Activated CD4-positive, alpha-beta T cell treated with anti-CD3 and anti-CD28 coated beads, Interleukin-2, amount 50 U/mL, for 1 hour (primary cell): ENCODE data around the gene PLXNA3.
"Not testable (repeated sequence)": the region's sequence is repeated elsewhere in the genome, so short reads cannot be mapped to it uniquely, and the experiment has no call there.

Source experiments
- DNase-seq: peaks from one replicate; pipeline ENCODE4 v3.0.0-alpha.2; 2020

PLXNA3 gene

GRCh38 chrX:154482786-154483185, 24.7 kb downstream of the PLXNA3 start:
- no peak for DNase-seq

GRCh38 chrX:154483325-154483724, 25.2 kb downstream of the PLXNA3 start:
- DNase-seq = no peak

GRCh38 chrX:154484255-154485149, 26.4 kb downstream of the PLXNA3 start:
- no peak for DNase-seq

- no peak for DNase-seq
These were observed 27.3 kb downstream of the PLXNA3 start for GRCh38 chrX:154485150-154486051.

- no peak for DNase-seq
These were observed 27.9 kb downstream of the PLXNA3 start for GRCh38 chrX:154486052-154486395.

GRCh38 chrX:154486396-154487207, 28.5 kb downstream of the PLXNA3 start, which contains the start of gene UBL4A:
Gene UBL4A, minus strand, starts transcription at chrX:154486615. Its CDS starts 31 bp downstream, at chrX:154486584.
- peak; percentile 36 for DNase-seq

GRCh38 chrX:154487518-154488290, 29.6 kb downstream of the PLXNA3 start:
- DNase-seq = no peak

- no peak for DNase-seq
These were observed 30.4 kb downstream of the PLXNA3 start for GRCh38 chrX:154488336-154489075.

GRCh38 chrX:154489182-154489581, 31.1 kb downstream of the PLXNA3 start:
- DNase-seq = no peak

- no peak for DNase-seq
These were observed 31.9 kb downstream of the PLXNA3 start for GRCh38 chrX:154490021-154490413.

GRCh38 chrX:154490414-154491083, 32.5 kb downstream of the PLXNA3 start, which contains the start of gene SLC10A3:
Gene SLC10A3, minus strand, starts transcription at chrX:154490629. Its CDS starts 1,689 bp downstream, at chrX:154488940.
- DNase-seq = peak; percentile 84

GRCh38 chrX:154494715-154495114, 36.6 kb downstream of the PLXNA3 start:
- no peak for DNase-seq

GRCh38 chrX:154495472-154495922, 37.4 kb downstream of the PLXNA3 start:
- DNase-seq = no peak

- not testable (repeated sequence) for DNase-seq
These were observed 38.6 kb downstream of the PLXNA3 start for GRCh38 chrX:154496591-154497137.

GRCh38 chrX:154501423-154501822, 43.3 kb downstream of the PLXNA3 start:
- DNase-seq = not testable (repeated sequence)

- DNase-seq = no peak
These were observed 44.0 kb downstream of the PLXNA3 start for GRCh38 chrX:154502098-154502497.

GRCh38 chrX:154502989-154503388, 44.9 kb downstream of the PLXNA3 start:
- DNase-seq = no peak

- no peak for DNase-seq
These were observed 47.7 kb downstream of the PLXNA3 start for GRCh38 chrX:154505734-154506133.

- DNase-seq = no peak
These were observed 48.6 kb downstream of the PLXNA3 start for GRCh38 chrX:154506483-154507332.
